ENCODE results near the gene IPO5. TPM values are rescaled to one million over a fixed set of nuclear protein-coding genes. Genes with fewer than 3 reads are reported as not detected.
A peak's percentile ranks its signal among the peaks of the same experiment; 100 is the strongest.

The IPO5 gene
- total RNA-seq, 2 experiments from 2014 or later: 81.8 to 116 TPM

DNA sequence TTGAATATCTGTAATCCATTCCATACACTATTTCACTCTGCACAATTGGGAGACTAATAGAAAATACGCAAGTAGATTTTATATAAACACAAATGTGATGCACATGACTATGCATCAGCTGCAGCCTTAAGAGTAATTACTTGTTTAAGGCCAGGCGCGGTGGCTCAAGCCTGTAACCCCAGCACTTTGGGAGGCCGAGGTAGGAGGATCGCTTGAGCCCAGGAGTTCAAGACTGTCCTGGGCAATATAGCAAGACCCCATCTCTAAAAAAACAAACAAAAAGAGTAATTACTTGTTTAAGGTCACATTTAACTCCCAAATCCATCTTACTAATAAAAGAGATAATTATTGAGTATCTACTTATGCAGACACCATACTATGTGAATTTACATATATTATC lies 18.0 kb downstream of the IPO5 start:
- no peaks in the 10 kb centered on the region for H3K9me3 ChIP-seq (ENCODE audit: low read length)
- TF ChIP-seq, protein P1, sequence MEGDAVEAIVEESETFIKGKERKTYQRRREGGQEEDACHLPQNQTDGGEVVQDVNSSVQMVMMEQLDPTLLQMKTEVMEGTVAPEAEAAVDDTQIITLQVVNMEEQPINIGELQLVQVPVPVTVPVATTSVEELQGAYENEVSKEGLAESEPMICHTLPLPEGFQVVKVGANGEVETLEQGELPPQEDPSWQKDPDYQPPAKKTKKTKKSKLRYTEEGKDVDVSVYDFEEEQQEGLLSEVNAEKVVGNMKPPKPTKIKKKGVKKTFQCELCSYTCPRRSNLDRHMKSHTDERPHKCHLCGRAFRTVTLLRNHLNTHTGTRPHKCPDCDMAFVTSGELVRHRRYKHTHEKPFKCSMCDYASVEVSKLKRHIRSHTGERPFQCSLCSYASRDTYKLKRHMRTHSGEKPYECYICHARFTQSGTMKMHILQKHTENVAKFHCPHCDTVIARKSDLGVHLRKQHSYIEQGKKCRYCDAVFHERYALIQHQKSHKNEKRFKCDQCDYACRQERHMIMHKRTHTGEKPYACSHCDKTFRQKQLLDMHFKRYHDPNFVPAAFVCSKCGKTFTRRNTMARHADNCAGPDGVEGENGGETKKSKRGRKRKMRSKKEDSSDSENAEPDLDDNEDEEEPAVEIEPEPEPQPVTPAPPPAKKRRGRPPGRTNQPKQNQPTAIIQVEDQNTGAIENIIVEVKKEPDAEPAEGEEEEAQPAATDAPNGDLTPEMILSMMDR (conservative IDR thresholded peaks at IDR 0.05; ENCODE audit: low read length): no peak
- TF ChIP-seq EZH2phosphoT487 (IDR thresholded peaks at IDR 0.05; ENCODE audit: borderline replicate concordance, low read depth, low read length): no peak
- DNase-seq (ENCODE audit: low spot score): no peak
- no peak overlapping the region for H3K4me2 ChIP-seq (ENCODE audit: low read length)
- H3K79me2 ChIP-seq (ENCODE audit: insufficient read depth, low read depth, low read length): no peaks in the 10 kb centered on the region
- no peaks in the 10 kb centered on the region for H3K9me2 ChIP-seq (ENCODE audit: insufficient read depth, low read length)
- H3K4me1 ChIP-seq (ENCODE audit: insufficient read depth, low read length, poor library complexity, severe bottlenecking): no peaks in the 10 kb centered on the region
- H3K4me3 ChIP-seq (ENCODE audit: low read depth, low read length, poor library complexity, severe bottlenecking): no peak overlapping the region
- H3K27ac ChIP-seq (ENCODE audit: low read depth, low read length, poor library complexity, severe bottlenecking): no peak overlapping the region
- intact Hi-C loops (cut with micrococcal nuclease; ENCODE audit: unreplicated experiment): no loop called here
- no peaks in the 10 kb centered on the region for H3K36me3 ChIP-seq (ENCODE audit: insufficient read depth, low read length)
- no peak overlapping the region for H2AFZ ChIP-seq (ENCODE audit: low read length)
- POLR2A ChIA-PET: no interaction called here
- CTCF ChIA-PET (ENCODE audit: unreplicated experiment): no interaction called here
- BruUV-seq (replicated peaks): no TSS peak
- H4K20me1 ChIP-seq (ENCODE audit: insufficient read depth, low read length): no peaks in the 10 kb centered on the region

DNA sequence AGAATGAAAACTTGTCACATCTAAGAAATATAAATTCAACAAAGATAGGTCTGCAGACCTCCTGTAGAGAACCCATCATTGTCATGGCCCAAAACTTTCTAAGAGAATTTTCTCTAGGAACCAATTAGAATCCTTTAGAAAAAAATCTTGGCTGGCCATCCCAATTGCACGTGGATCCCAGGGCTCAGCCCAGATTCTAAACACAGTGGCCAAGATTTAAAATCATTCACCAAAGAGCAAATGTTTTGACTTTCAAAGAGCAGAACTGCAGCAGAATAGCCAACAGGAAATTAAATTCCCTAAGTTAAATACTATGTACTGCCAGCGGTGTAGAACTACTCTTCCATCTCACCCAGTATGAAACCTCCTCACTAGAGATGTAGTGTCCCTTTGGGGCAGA lies 21.3 kb downstream of the IPO5 start:
- no peaks in the 10 kb centered on the region for H3K9me3 ChIP-seq (ENCODE audit: low read length)
- H3K36me3 ChIP-seq (ENCODE audit: insufficient read depth, low read length): peaks cover 5% of the 10 kb centered on the region
- ChIA-PET POLR2A (no interaction called here), CTCF (ENCODE audit: unreplicated experiment) (no interaction called here)
- no peak overlapping the region for H3K27ac ChIP-seq (ENCODE audit: low read depth, low read length, poor library complexity, severe bottlenecking)
- H3K9me2 ChIP-seq (ENCODE audit: insufficient read depth, low read length): no peaks in the 10 kb centered on the region
- no peak for DNase-seq (ENCODE audit: low spot score)
- H3K79me2 ChIP-seq (ENCODE audit: insufficient read depth, low read depth, low read length): peaks cover 29% of the 10 kb centered on the region
- intact Hi-C loops (cut with micrococcal nuclease; ENCODE audit: unreplicated experiment): loop anchor here (5.0 kb wide), 1 partner anchor 117 kb away; no protein-coding TSS in a partner anchor
- no peak overlapping the region for H3K4me3 ChIP-seq (ENCODE audit: low read depth, low read length, poor library complexity, severe bottlenecking)
- no TSS peak for BruUV-seq (replicated peaks)
- peaks cover 18% of the 10 kb centered on the region for H4K20me1 ChIP-seq (ENCODE audit: insufficient read depth, low read length)
- peaks cover 18% of the 10 kb centered on the region for H3K4me1 ChIP-seq (ENCODE audit: insufficient read depth, low read length, poor library complexity, severe bottlenecking)
- no peak overlapping the region for H3K4me2 ChIP-seq (ENCODE audit: low read length)
- no peak overlapping the region for H2AFZ ChIP-seq (ENCODE audit: low read length)
- TF ChIP-seq EZH2phosphoT487 (IDR thresholded peaks at IDR 0.05; ENCODE audit: borderline replicate concordance, low read depth, low read length): no peak
- TF ChIP-seq, protein P1 (conservative IDR thresholded peaks at IDR 0.05; ENCODE audit: low read length): no peak

DNA sequence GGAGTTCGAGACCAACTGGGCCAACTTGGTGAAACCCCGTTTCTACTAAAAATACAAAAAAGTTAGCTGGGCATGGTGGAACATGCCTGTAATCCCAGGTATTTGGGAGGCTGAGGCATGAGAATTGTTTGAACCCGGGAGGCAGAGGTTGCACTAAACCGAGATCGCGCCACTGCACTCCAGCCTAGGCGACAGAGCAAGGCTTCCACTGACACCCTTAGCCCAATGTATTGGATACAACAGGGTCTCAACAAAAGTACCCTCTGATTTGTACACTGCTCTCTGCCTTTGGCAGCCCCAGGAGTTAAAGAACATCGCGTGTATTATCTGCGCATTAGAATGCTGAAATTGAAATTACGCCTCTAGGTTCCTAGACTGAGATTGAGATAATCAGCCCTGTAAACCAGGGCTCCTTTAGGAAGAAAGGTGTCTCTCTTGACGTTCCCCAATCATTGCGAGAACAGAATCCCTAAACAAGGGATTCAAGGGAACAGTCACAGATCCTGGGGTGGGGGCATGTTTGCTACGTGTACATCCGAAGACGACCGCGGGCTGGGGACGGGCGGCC lies 21.9 kb downstream of the IPO5 start:
- TF ChIP-seq EZH2phosphoT487 (IDR thresholded peaks at IDR 0.05; ENCODE audit: borderline replicate concordance, low read depth, low read length): no peak
- TF ChIP-seq, protein P1 (conservative IDR thresholded peaks at IDR 0.05; ENCODE audit: low read length): no peak
- peaks cover 10% of the 10 kb centered on the region for H3K36me3 ChIP-seq (ENCODE audit: insufficient read depth, low read length)

More for the DNA sequence above, 21.9 kb downstream of the IPO5 start:
- peaks cover 19% of the 10 kb centered on the region for H3K4me1 ChIP-seq (ENCODE audit: insufficient read depth, low read length, poor library complexity, severe bottlenecking)
- BruUV-seq (replicated peaks): TSS peak; percentile 91
- intact Hi-C loops (cut with micrococcal nuclease; ENCODE audit: unreplicated experiment): loop anchor here (5.0 kb wide), 1 partner anchor 118 kb away; no protein-coding TSS in a partner anchor
- POLR2A ChIA-PET: interaction anchor here (0.6 kb wide), 1 partner anchor 46 kb away, joined by 3 read pairs; no protein-coding TSS in a partner anchor
- peak overlapping the region; percentile 70 for H3K4me3 ChIP-seq (ENCODE audit: low read depth, low read length, poor library complexity, severe bottlenecking)
- no peaks in the 10 kb centered on the region for H3K9me3 ChIP-seq (ENCODE audit: low read length)
- CTCF ChIA-PET (ENCODE audit: unreplicated experiment): no interaction called here
- peak overlapping the region; percentile 95 for H3K4me2 ChIP-seq (ENCODE audit: low read length)
- H3K9me2 ChIP-seq (ENCODE audit: insufficient read depth, low read length): no peaks in the 10 kb centered on the region
- peaks cover 23% of the 10 kb centered on the region for H4K20me1 ChIP-seq (ENCODE audit: insufficient read depth, low read length)
- DNase-seq (ENCODE audit: low spot score): no peak
- H2AFZ ChIP-seq (ENCODE audit: low read length): peak overlapping the region; percentile 85
- peak overlapping the region; percentile 73 for H3K27ac ChIP-seq (ENCODE audit: low read depth, low read length, poor library complexity, severe bottlenecking)
- H3K79me2 ChIP-seq (ENCODE audit: insufficient read depth, low read depth, low read length): peaks cover 35% of the 10 kb centered on the region
